Endothelial cell of umbilical vein (primary cell): Measurements from ENCODE around the gene ARHGEF28. TPM values are rescaled to one million over a fixed set of nuclear protein-coding genes. Genes with fewer than 3 reads are reported as not detected.

Experiments
- BruUV-seq: library from RNA; stranded (reverse); fragments of 400-500 nt; replicated peaks from 2 replicates; lab custom pipeline; 2021; lab: Mats Ljungman, UMichigan
- CTCF ChIA-PET: fragments of 300-600, 350-600 bp; sonication (Branson Sonifier 250); formaldehyde crosslinking; loops from one replicate; lab custom pipeline; 2021; ENCODE audit warnings: antibody characterized with exemption, inconsistent platforms; lab: Charles Lee
- POLR2A ChIA-PET: fragments of 300-600, 350-600 bp; sonication (Branson Sonifier 250); formaldehyde crosslinking; loops from one replicate; lab custom pipeline; 2021; ENCODE audit warnings: antibody characterized with exemption, inconsistent platforms; lab: Charles Lee
- DNase-seq: peaks from one replicate; pipeline ENCODE4 v3.0.0-alpha.2; 2011; ENCODE audit warnings: low read depth, low spot score
- FAIRE-seq: peaks from 2 replicates; lab custom pipeline; 2011; peaks lifted over from hg19 to GRCh38; lab: Jason Lieb, UNC
- H2AFZ ChIP-seq: 2 replicates; pipeline ENCODE4 v1.6.0; 2012; ENCODE audit warnings: low read depth, low read length, control low read depth, inconsistent platforms
- H3K27ac ChIP-seq: 2 replicates; pipeline ENCODE4 v1.5.1; 2011; ENCODE audit warnings: low read depth, mild to moderate bottlenecking, control low read depth, low read length, moderate library complexity; ENCODE audit not compliant: insufficient read depth
- H3K27me3 ChIP-seq, 2 experiments: 2 replicates each; pipeline versions ENCODE4 v1.6.0 to v1.6.1; 2011; ENCODE audit warnings: low read length in 2 of 2, mixed read lengths in 1 of 2; ENCODE audit not compliant: control insufficient read depth in 2 of 2, insufficient read depth in 2 of 2
- H3K36me3 ChIP-seq, 2 experiments: 2 replicates in 1 of 2; 3 replicates in 1 of 2; pipeline ENCODE4 v1.5.1; 2011; ENCODE audit warnings: low read length in 2 of 2, mild to moderate bottlenecking in 1 of 2, moderate library complexity in 1 of 2; ENCODE audit not compliant: control insufficient read depth in 2 of 2, insufficient read depth in 2 of 2; ENCODE audit errors: extremely low read depth in 1 of 2
- H3K4me1 ChIP-seq: 3 replicates; pipeline ENCODE4 v1.5.1; 2011; ENCODE audit warnings: mild to moderate bottlenecking, low read length; ENCODE audit not compliant: control insufficient read depth, insufficient read depth; ENCODE audit errors: extremely low read depth
- H3K4me2 ChIP-seq: 2 replicates; pipeline ENCODE4 v1.6.1; 2011; ENCODE audit warnings: low read length, control low read depth, mixed read lengths; ENCODE audit not compliant: insufficient read depth
- H3K4me3 ChIP-seq, 3 experiments: fragments of 200-600 bp in 1 of 3; sonication (generic), shearing (Covaris generic) in 1 of 3; replicated peaks in 1 of 3; 2 replicates each; pipeline ENCODE4 v1.5.1; 2011 to 2016; ENCODE audit warnings: control low read depth in 3 of 3, low read length in 3 of 3, mild to moderate bottlenecking in 2 of 3, inconsistent platforms in 1 of 3, low read depth in 1 of 3, moderate library complexity in 1 of 3; ENCODE audit not compliant: insufficient read depth in 1 of 3
- H3K79me2 ChIP-seq: 2 replicates; pipeline ENCODE4 v1.6.0; 2012; ENCODE audit warnings: low read length, inconsistent platforms; ENCODE audit not compliant: control insufficient read depth, insufficient read depth
- H3K9ac ChIP-seq: replicated peaks from 2 replicates; pipeline ENCODE3; 2011; ENCODE audit warnings: low read length, control low read depth; ENCODE audit not compliant: insufficient read depth; ENCODE audit errors: extremely low read depth
- H3K9me1 ChIP-seq: replicated peaks from 3 replicates; pipeline ENCODE4 v1.6.0; 2011; ENCODE audit warnings: mild to moderate bottlenecking, low read length; ENCODE audit not compliant: control insufficient read depth, insufficient read depth; ENCODE audit errors: extremely low read depth
- H3K9me3 ChIP-seq: replicated peaks from 2 replicates; pipeline ENCODE4 v1.5.1; 2012; ENCODE audit warnings: low read length, inconsistent platforms; ENCODE audit not compliant: control insufficient read depth, insufficient read depth
- H4K20me1 ChIP-seq: replicated peaks from 2 replicates; pipeline ENCODE3; 2011; ENCODE audit warnings: mild to moderate bottlenecking, low read length; ENCODE audit not compliant: control insufficient read depth, insufficient read depth; ENCODE audit errors: extremely low read depth
- EZH2 ChIP-seq: IDR thresholded peaks from 2 replicates; pipeline ENCODE4 v1.6.1; 2012; ENCODE audit warnings: borderline replicate concordance, low read depth, mild to moderate bottlenecking, moderate library complexity, low read length, inconsistent platforms; ENCODE audit not compliant: severe bottlenecking
- FOS ChIP-seq: IDR thresholded peaks from 2 replicates; pipeline ENCODE4 v1.6.1; 2011; ENCODE audit warnings: mild to moderate bottlenecking, low read length, moderate library complexity, borderline replicate concordance; ENCODE audit not compliant: insufficient read depth
- GATA2 ChIP-seq: IDR thresholded peaks from 2 replicates; pipeline ENCODE4 v1.7.0; 2011; ENCODE audit warnings: low read depth, mild to moderate bottlenecking, moderate library complexity, mixed read lengths, low read length; ENCODE audit not compliant: insufficient read length, insufficient read depth
- JUN ChIP-seq: IDR thresholded peaks from 2 replicates; pipeline ENCODE4 v1.6.1; 2011; ENCODE audit warnings: borderline replicate concordance, low read depth; ENCODE audit not compliant: insufficient read length, insufficient read depth
- MYC ChIP-seq: IDR thresholded peaks from one replicate; pipeline ENCODE4 v1.6.1; 2011; ENCODE audit warnings: mild to moderate bottlenecking, low read depth, low read length
- POLR2A ChIP-seq: IDR thresholded peaks from 2 replicates; pipeline ENCODE4 v1.6.1; 2012; ENCODE audit warnings: low read depth, mild to moderate bottlenecking, control low read depth, low read length
- POLR2AphosphoS5 ChIP-seq: IDR thresholded peaks from 2 replicates; pipeline ENCODE4 v1.6.1; 2012; ENCODE audit warnings: low read depth, mild to moderate bottlenecking, control low read depth, low read length, moderate library complexity; ENCODE audit not compliant: insufficient read depth
- dilution Hi-C: fragments of 300-500 bp; cut with MboI; formaldehyde crosslinking; loops from one replicate; pipeline ENCODE4 v1.15.0; 2019; ENCODE audit warnings: low sequenced_read_pairs; ENCODE audit not compliant: extremely low pct_ligation_motif_present
- intact Hi-C: fragments of 100-400 bp; cut with micrococcal nuclease; formaldehyde crosslinking; loops from one replicate; pipeline ENCODE4 v1.10.0; 2022
- polyA plus RNA-seq, 4 experiments: library from polyadenylated mRNA; depleted of rRNA in 3 of 4; stranded (reverse) in 3 of 4; unstranded in 1 of 4; fragments of >200 nt; gene quantifications; 2 replicates each; pipeline versions ENCODE4 v1.2.1 to v1.2.3, GENCODE V29; 2011 to 2012; ENCODE audit warnings: missing spikeins in 1 of 4
- total RNA-seq: library from RNA; stranded (reverse); gene quantifications from 2 replicates; pipeline ENCODE4 v1.2.3, GENCODE V29; 2021
- TF ChIP-seq, protein P1 (sequence below), 2 donors: IDR thresholded peaks; 1 replicate in 1 of 2; 2 replicates in 1 of 2; pipeline ENCODE4 v1.5.1; 2011; ENCODE audit warnings: low read length in 2 of 2, mild to moderate bottlenecking in 2 of 2, moderate library complexity in 2 of 2, control low read depth in 1 of 2, inconsistent platforms in 1 of 2, low read depth in 1 of 2; ENCODE audit not compliant: insufficient read depth in 1 of 2; ENCODE audit errors: extremely low read depth in 1 of 2
- TF ChIP-seq, protein P2 (sequence below): IDR thresholded peaks from 2 replicates; pipeline ENCODE4 v1.6.1; 2011; ENCODE audit not compliant: insufficient read depth, insufficient read length

Gene ARHGEF28
- total and polyA plus RNA-seq, 2 donors (not counting 3 experiments of a cell fraction or from before 2014, with no cell fraction given) = 29.5 to 108 TPM

DNA sequence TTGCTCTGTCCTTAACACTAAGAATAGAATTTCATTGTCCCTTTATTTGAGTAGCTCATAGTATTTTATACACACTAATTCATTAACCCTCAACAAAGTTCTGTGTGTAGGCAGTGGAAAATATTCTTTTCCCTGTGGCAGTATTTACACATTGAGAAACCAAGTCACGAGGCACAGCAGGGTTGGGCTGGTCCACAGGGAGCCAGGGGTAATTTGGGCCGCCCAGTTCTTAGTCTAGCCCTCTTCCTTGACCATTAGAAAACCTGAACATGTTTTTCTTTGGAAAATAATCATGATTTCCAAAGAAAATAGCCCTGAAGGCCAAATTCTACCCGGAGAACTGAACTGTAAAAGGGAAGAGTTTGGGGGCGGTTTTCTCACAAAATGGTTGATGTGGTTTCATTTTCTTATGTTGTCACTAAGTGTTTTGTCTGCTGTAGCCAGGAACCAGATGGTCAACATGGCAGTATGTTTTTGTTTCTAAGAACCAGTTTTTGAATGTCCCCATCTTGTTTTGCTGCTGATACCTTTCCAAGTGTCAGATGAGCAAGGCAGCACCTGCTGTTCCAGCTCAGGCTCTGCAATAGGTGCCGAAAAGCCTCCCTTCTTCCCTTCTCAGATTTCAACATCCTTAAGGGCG lies 29.6 kb downstream of the ARHGEF28 start:
- ChIA-PET POLR2A (interaction anchor here (1.0 kb wide), 1 partner anchor 93 kb away, joined by 3 read pairs; no protein-coding TSS in a partner anchor), CTCF (interaction anchor here (1.3 to 1.8 kb wide), 4 partner anchors 9 to 64 kb away, joined by 4 to 8 read pairs (median 6); no protein-coding TSS in a partner anchor)
- H3K36me3 ChIP-seq = peaks cover 2 to 3% of the 10 kb centered on the region in 2 experiments
- FAIRE-seq = no peak
- no peak for DNase-seq
- no peaks in the 10 kb centered on the region for H3K9me1 ChIP-seq
- dilution Hi-C loops (no loop called here), intact Hi-C loops (no loop called here)
- peaks cover 31% of the 10 kb centered on the region for H3K4me1 ChIP-seq
- H3K4me3 ChIP-seq = no peak overlapping the region
- BruUV-seq = no TSS peak
- TF ChIP-seq, protein P1, sequence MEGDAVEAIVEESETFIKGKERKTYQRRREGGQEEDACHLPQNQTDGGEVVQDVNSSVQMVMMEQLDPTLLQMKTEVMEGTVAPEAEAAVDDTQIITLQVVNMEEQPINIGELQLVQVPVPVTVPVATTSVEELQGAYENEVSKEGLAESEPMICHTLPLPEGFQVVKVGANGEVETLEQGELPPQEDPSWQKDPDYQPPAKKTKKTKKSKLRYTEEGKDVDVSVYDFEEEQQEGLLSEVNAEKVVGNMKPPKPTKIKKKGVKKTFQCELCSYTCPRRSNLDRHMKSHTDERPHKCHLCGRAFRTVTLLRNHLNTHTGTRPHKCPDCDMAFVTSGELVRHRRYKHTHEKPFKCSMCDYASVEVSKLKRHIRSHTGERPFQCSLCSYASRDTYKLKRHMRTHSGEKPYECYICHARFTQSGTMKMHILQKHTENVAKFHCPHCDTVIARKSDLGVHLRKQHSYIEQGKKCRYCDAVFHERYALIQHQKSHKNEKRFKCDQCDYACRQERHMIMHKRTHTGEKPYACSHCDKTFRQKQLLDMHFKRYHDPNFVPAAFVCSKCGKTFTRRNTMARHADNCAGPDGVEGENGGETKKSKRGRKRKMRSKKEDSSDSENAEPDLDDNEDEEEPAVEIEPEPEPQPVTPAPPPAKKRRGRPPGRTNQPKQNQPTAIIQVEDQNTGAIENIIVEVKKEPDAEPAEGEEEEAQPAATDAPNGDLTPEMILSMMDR (IDR thresholded peaks at IDR 0.05; ENCODE audit: extremely low read depth in 1 of 2, insufficient read depth in 1 of 2, low read depth in 1 of 2, low read length in 2 of 2) = no peak
- TF ChIP-seq POLR2A (no peak), FOS (no peak), MYC (no peak), GATA2 (no peak), JUN (no peak), POLR2AphosphoS5 (no peak), EZH2 (no peak)
- TF ChIP-seq, protein P2, sequence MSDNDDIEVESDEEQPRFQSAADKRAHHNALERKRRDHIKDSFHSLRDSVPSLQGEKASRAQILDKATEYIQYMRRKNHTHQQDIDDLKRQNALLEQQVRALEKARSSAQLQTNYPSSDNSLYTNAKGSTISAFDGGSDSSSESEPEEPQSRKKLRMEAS = no peak
- H4K20me1 ChIP-seq = peaks cover 3% of the 10 kb centered on the region
- peaks cover 98% of the 10 kb centered on the region for H3K79me2 ChIP-seq
- H3K9me3 ChIP-seq = no peaks in the 10 kb centered on the region
- no peaks in the 10 kb centered on the region for H3K27me3 ChIP-seq
- H3K4me2 ChIP-seq = no peak overlapping the region
- no peak overlapping the region for H3K27ac ChIP-seq
- H2AFZ ChIP-seq = no peak overlapping the region
- no peak overlapping the region for H3K9ac ChIP-seq
